ENCODE measurements around the gene TPRN.

TPRN gene

GRCh38 chr9:137173796-137174664, 26.5 kb downstream of the TPRN start:
- no peak for TF ChIP-seq CTCF (IDR thresholded peaks at IDR 0.05; ENCODE audit: low read length, missing control alignments)
- H3K4me3 ChIP-seq (replicated peaks; ENCODE audit: low read depth, low read length) = no peak overlapping the region
- no peak for DNase-seq (ENCODE audit: low read depth)

- no peak for DNase-seq (ENCODE audit: low read depth)
- no peak for TF ChIP-seq CTCF (IDR thresholded peaks at IDR 0.05; ENCODE audit: low read length, missing control alignments)
- no peak overlapping the region for H3K4me3 ChIP-seq (replicated peaks; ENCODE audit: low read depth, low read length)
Observed at GRCh38 chr9:137172901-137173795, 27.4 kb downstream of the TPRN start.

GRCh38 chr9:137171149-137171900, 29.2 kb downstream of the TPRN start:
- no peak overlapping the region for H3K4me3 ChIP-seq (replicated peaks; ENCODE audit: low read depth, low read length)
- TF ChIP-seq CTCF (IDR thresholded peaks at IDR 0.05; ENCODE audit: low read length, missing control alignments) = no peak
- no peak for DNase-seq (ENCODE audit: low read depth)

- no peak overlapping the region for H3K4me3 ChIP-seq (replicated peaks; ENCODE audit: low read depth, low read length)
- no peak for DNase-seq (ENCODE audit: low read depth)
- TF ChIP-seq CTCF (IDR thresholded peaks at IDR 0.05; ENCODE audit: low read length, missing control alignments) = no peak
Observed at GRCh38 chr9:137170486-137171148, 29.9 kb downstream of the TPRN start.

GRCh38 chr9:137169896-137170358, 30.6 kb downstream of the TPRN start, which contains the start of gene LRRC26:
Gene LRRC26, minus strand, starts transcription at chr9:137170051. Its CDS starts 108 bp downstream, at chr9:137169943.
- H3K4me3 ChIP-seq (replicated peaks; ENCODE audit: low read depth, low read length) = no peak within 1 kb of the TSS
- TF ChIP-seq CTCF (IDR thresholded peaks at IDR 0.05; ENCODE audit: low read length, missing control alignments) = no peak
- DNase-seq (ENCODE audit: low read depth) = no peak
